Lung (tissue), 12 donors: ENCODE results near the gene BCO2. TPM values are rescaled to one million over a fixed set of nuclear protein-coding genes. Genes with fewer than 3 reads are reported as not detected.

Experiments used
- ATAC-seq: fragments of 200-7000 bp; cut with Tn5 transposase; one replicate; pipeline ENCODE4 v1.9.1; 2020; ENCODE audit warnings: moderate number of reproducible peaks; ENCODE audit not compliant: insufficient read depth, low FRiP score
- DNase-seq, 3 donors: peaks; one replicate each; pipeline ENCODE4 v3.0.0-alpha.2; 2013 to 2017
- H3K27ac ChIP-seq, 2 donors: one replicate each; pipeline ENCODE4 v1.5.1; 2013; ENCODE audit warnings: mild to moderate bottlenecking in 2 of 2, moderate library complexity in 2 of 2, control low read depth in 1 of 2, inconsistent platforms in 1 of 2, low read depth in 1 of 2, low read length in 1 of 2
- H3K27me3 ChIP-seq, 3 donors: one replicate each; pipeline ENCODE4 v1.5.1; 2013; ENCODE audit warnings: low read length in 2 of 3; ENCODE audit not compliant: control insufficient read depth in 3 of 3, insufficient read depth in 3 of 3
- H3K36me3 ChIP-seq, 4 donors: one replicate each; pipeline ENCODE4 v1.5.1; 2013; ENCODE audit warnings: low read length in 4 of 4, mild to moderate bottlenecking in 1 of 4, moderate library complexity in 1 of 4; ENCODE audit not compliant: control insufficient read depth in 4 of 4, insufficient read depth in 4 of 4
- H3K4me1 ChIP-seq, 5 donors: one replicate each; pipeline ENCODE4 v1.5.1; 2013; ENCODE audit warnings: low read length in 5 of 5, mild to moderate bottlenecking in 2 of 5, moderate library complexity in 1 of 5; ENCODE audit not compliant: control insufficient read depth in 5 of 5, insufficient read depth in 5 of 5
- H3K4me3 ChIP-seq: one replicate; pipeline ENCODE4 v1.5.1; 2013; ENCODE audit warnings: mild to moderate bottlenecking, control low read depth, moderate library complexity
- H3K9ac ChIP-seq, 2 donors: one replicate each; pipeline ENCODE4 v1.5.1; 2013; ENCODE audit warnings: low read length in 2 of 2, control low read depth in 1 of 2; ENCODE audit not compliant: insufficient read depth in 1 of 2
- H3K9me3 ChIP-seq, 4 donors: one replicate each; pipeline ENCODE4 v1.5.1; 2013; ENCODE audit warnings: low read length in 3 of 4, mild to moderate bottlenecking in 1 of 4, moderate library complexity in 1 of 4; ENCODE audit not compliant: control insufficient read depth in 4 of 4, insufficient read depth in 3 of 4
- WGBS, 2 donors: extraction: QIAGEN DNeasy Blood & Tissue Kit; methylation state at CpG; one replicate each; pipeline ENCODE4 v1.1.7; 2013; 5-methylcytosine and 5-hydroxymethylcytosine counted together
- polyA plus RNA-seq, 2 donors: library from polyadenylated mRNA; stranded (reverse); fragments of 200-250 nt; gene quantifications; one replicate each; pipeline ENCODE4 v1.2.1, GENCODE V29; 2013
- total RNA-seq, 2 donors: library from RNA; depleted of rRNA in 1 of 2; stranded (reverse); fragments of >200 nt in 1 of 2; gene quantifications; one replicate each; pipeline ENCODE4 v1.2.1, GENCODE V29; 2014 to 2021
- TF ChIP-seq, protein P1 (sequence below): IDR thresholded peaks from 2 replicates; pipeline ENCODE4 v1.5.1; 2012; ENCODE audit warnings: mild to moderate bottlenecking; ENCODE audit errors: control extremely low read depth, extremely low read depth
- donor health status: control.
- donor health status: control.
- donor health status: Bipolar disorder and iron deficiency.
- donor health status: healthy.
- donor health status: DM: yes; HTN: yes; CAD: no.

BCO2 gene
- total and polyA plus RNA-seq, 4 donors = 2.8 to 20.3 (median 6.7) TPM

DNA sequence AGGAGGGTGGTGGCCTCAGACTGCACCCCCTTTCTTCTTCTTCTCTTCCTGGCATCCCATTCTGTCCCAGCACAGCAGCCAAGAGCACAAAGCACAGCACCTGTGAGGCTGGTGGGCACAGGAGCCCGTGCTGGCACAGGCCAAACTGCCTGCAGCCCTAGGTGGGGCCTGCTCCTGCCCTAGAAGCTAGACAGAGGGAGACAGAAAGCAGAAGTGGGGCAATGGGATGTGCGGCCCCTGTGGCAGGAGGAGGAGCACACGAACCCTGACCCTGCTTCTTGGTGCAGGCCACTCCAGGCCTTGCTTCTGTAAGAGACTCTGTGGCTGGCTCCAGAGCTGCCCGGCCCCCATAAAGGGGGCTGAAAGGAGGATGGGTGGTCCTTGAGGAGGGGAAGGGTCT lies 47.0 kb downstream of the BCO2 start:
- Histone ChIP-seq H3K27me3 (no peaks in the 10 kb centered on the region), H3K9ac (no peak overlapping the region), H3K4me1 (peaks cover 0 to 7% (median 3%) of the 10 kb centered on the region in 5 donors), H3K4me3 (no peak overlapping the region), H3K9me3 (no peaks in the 10 kb centered on the region), H3K27ac (peak overlapping the region in 1 of 2 donors; percentile 32), H3K36me3 (no peaks in the 10 kb centered on the region)
- 34 to 72% methylated on average over 4 of the region's 4 CpGs for WGBS, 2 donors
- ATAC-seq (no peak), DNase-seq (no peak)
- TF ChIP-seq, protein P1, sequence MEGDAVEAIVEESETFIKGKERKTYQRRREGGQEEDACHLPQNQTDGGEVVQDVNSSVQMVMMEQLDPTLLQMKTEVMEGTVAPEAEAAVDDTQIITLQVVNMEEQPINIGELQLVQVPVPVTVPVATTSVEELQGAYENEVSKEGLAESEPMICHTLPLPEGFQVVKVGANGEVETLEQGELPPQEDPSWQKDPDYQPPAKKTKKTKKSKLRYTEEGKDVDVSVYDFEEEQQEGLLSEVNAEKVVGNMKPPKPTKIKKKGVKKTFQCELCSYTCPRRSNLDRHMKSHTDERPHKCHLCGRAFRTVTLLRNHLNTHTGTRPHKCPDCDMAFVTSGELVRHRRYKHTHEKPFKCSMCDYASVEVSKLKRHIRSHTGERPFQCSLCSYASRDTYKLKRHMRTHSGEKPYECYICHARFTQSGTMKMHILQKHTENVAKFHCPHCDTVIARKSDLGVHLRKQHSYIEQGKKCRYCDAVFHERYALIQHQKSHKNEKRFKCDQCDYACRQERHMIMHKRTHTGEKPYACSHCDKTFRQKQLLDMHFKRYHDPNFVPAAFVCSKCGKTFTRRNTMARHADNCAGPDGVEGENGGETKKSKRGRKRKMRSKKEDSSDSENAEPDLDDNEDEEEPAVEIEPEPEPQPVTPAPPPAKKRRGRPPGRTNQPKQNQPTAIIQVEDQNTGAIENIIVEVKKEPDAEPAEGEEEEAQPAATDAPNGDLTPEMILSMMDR = no peak

DNA sequence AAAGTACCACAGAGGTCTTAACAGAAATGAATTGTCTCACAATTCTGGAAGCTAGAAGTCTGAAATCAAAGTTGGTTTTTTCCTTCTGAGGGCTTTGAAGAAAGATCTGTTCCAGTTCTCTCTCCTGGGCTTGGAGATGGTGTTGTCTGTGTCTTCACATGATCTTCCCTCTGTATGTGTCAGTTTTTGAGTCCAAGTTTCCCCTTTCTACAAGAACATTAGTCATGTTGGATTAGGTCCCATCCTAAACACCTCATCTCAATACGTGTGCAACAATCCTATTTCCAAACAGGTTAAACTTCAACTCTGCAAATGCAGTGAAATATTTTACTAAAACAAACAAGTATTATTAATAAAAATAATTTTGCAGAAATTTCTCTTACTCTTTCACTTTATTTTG lies 47.8 kb downstream of the BCO2 start:
- Histone ChIP-seq H3K9ac (no peak overlapping the region), H3K27me3 (no peaks in the 10 kb centered on the region), H3K36me3 (no peaks in the 10 kb centered on the region), H3K9me3 (no peaks in the 10 kb centered on the region), H3K27ac (no peak overlapping the region), H3K4me1 (peaks cover 0 to 10% (median 7%) of the 10 kb centered on the region in 5 donors), H3K4me3 (no peak overlapping the region)
- TF ChIP-seq, protein P1 = no peak
- 53 to 68% methylated on average over 1 of the region's 1 CpG for WGBS, 2 donors
- ATAC-seq = no peak
- no peak for DNase-seq

DNA sequence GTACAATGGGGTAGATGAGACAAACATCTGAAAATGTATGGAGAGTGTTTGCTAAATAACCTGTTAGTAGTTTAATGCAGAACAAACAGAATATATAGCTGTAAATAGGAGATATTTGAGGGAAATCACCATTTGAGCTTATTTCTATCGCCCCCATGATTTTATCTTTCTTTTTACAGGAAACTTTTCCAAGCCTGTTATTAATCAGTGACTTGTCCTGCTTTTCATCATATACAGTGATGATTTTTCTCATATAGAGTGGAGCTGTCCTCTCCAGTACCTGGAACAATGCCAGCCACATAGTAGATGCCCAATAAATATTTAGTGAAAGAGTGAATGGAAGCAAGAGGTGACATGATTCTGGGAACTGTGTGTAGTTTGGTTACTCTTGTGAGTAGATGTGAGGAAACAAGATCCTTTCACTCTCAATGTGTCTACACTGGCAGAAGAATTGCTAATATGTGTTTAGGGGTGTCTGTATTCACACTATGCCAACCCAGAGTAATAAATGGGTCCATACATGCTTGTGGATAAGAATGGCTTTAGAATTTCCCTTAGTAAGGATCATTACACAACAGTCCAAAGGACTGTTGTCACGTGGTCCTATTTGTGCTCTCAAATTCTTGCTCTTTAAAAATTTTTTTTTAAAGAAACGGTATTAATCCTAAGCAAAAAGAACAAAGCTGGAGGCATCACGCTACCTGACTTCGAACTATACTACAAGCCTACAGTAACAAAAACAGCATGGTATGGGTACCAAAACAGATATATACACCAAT lies 48.6 kb downstream of the BCO2 start:
- WGBS, 2 donors = 91 to 94% methylated on average over 5 of the region's 5 CpGs
- H3K36me3 ChIP-seq = no peaks in the 10 kb centered on the region
- DNase-seq (no peak), ATAC-seq (no peak)
- TF ChIP-seq, protein P1 = no peak
- no peak overlapping the region for H3K9ac ChIP-seq
- H3K9me3 ChIP-seq = no peaks in the 10 kb centered on the region
- H3K4me1 ChIP-seq = peaks cover 0 to 10% (median 7%) of the 10 kb centered on the region in 5 donors
- H3K27me3 ChIP-seq = no peaks in the 10 kb centered on the region
- no peak overlapping the region for H3K4me3 ChIP-seq
- H3K27ac ChIP-seq = no peak overlapping the region
